Left ventricle myocardium superior (tissue), 1 donor: Measurements from ENCODE around the gene ZNF747. TPM values are rescaled to one million over a fixed set of nuclear protein-coding genes. Genes with fewer than 3 reads are reported as not detected.
A peak's percentile ranks its signal among the peaks of the same experiment; 100 is the strongest.
"Not testable (repeated sequence)": the region's sequence is repeated elsewhere in the genome, so short reads cannot be mapped to it uniquely, and the experiment has no call there.

Source experiments
- ATAC-seq: fragments of 200-7000 bp; cut with Tn5 transposase; one replicate; pipeline ENCODE4 v1.9.1; 2020; ENCODE audit warnings: mild to moderate bottlenecking, moderate library complexity
- DNase-seq: peaks from one replicate; pipeline ENCODE4 v3.0.0-alpha.2; 2020
- intact Hi-C: fragments of 100-400 bp; cut with micrococcal nuclease; formaldehyde crosslinking; loops from one replicate; pipeline ENCODE4 v1.11.0; 2022
- total RNA-seq: library from RNA; stranded (reverse); fragmentation: NEBNext Ultra II Directional; extraction: Animal tissue kit (Norgen Biotek cat#: 25700); gene quantifications from one replicate; pipeline ENCODE4 v1.2.1, GENCODE V29; 2021
- donor health status: DM: no; HTN: yes; CAD: no; lungs with severe emphysema.

The ZNF747 gene
- total RNA-seq, 1 donor from 2014 or later, result 9.0 TPM

DNA sequence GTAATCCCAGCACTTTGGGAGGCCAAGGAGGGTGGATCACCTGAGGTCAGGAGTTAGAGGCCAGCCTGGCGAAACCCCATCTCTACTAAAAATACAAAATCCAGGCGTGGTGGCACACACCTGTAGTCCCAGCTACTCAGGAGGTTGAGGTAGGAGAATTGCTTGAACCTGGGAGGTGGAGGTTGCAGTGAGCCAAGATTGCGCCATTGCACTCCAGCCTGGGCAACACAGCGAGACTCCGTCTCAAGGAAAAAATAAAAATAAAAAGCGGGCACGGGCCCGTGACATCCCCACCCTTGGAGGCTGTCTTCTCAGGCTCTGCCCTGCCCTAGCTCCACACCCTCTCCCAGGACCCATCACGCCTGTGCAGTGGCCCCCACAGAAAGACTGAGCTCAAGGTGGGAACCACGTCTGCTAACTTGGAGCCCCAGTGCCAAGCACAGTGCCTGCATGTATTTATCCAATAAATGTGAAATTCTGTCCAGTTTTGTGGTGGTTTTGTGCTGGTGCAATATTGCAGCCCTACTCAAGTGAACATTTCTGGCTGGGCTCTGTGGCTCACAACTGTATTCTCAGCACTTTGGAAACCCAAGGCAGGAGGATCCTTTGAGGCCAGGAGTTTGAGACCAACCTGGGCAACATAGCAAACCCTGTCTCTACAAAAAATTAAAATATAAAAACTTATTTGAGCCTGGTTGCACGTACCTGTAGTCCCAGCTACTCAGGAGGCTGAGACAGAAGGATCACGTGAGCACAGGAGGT, 11.8 kb downstream of the ZNF747 start:
- ATAC-seq, intact Hi-C loops, DNase-seq: not testable (repeated sequence)

DNA sequence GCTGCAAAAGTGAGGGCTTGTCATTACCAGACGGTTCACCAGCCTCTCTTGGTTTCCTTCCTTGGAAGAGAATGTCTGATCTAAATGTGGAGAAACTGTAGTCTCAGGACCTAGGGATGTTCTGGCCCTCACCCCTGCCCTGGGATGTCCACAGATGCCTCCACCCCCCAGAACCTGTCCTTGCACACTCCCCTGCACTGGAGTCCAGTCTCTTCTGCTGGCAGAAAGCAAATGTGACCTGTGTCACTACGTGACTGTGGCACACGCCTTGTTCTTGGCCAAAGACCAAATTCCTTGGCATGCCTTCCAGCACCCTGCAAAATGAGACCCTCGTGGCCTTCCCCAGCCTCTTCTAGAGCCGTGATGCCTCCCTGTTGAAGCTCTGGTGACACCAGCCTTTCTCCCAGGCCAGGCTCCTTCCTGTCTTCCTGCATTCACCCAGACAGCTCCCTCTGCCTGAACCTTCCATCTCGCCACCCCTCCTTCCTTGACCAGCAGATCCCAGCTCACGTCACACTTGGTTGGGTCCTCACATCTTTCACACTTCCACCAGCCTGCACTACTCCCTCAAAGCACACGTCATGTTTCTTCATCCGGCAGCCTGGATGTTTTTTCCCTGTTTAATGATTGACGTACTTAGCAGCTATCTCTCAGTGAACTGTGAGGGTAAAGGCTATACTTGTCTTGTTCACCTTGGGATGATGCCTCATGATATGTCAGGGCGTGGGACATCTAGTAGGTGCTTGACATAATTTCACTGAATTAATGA, 12.6 kb downstream of the ZNF747 start:
- intact Hi-C loops, result no loop called here

DNA sequence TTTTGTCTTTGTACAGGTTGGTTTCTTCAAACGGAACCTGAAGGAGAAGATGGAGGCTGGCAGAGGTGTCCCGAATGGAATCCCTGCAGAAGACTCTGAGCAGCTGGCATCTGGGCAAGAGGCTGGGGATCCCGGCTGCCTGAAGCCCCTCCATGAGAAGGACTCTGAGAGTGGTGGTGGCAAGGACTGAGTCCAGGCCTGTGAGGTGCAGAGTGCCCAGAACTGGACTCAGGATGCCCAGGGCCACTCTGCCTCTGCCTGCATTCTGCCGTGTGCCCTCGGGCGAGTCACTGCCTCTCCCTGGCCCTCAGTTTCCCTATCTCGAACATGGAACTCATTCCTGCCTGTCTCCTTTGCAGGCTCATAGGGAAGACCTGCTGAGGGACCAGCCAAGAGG, 13.2 kb downstream of the ZNF747 start:
- intact Hi-C loops, result no loop called here
- no peak for ATAC-seq
- no peak for DNase-seq

More for the DNA sequence above, 12.6 kb downstream of the ZNF747 start:
- ATAC-seq (no peak), DNase-seq (no peak)

DNA sequence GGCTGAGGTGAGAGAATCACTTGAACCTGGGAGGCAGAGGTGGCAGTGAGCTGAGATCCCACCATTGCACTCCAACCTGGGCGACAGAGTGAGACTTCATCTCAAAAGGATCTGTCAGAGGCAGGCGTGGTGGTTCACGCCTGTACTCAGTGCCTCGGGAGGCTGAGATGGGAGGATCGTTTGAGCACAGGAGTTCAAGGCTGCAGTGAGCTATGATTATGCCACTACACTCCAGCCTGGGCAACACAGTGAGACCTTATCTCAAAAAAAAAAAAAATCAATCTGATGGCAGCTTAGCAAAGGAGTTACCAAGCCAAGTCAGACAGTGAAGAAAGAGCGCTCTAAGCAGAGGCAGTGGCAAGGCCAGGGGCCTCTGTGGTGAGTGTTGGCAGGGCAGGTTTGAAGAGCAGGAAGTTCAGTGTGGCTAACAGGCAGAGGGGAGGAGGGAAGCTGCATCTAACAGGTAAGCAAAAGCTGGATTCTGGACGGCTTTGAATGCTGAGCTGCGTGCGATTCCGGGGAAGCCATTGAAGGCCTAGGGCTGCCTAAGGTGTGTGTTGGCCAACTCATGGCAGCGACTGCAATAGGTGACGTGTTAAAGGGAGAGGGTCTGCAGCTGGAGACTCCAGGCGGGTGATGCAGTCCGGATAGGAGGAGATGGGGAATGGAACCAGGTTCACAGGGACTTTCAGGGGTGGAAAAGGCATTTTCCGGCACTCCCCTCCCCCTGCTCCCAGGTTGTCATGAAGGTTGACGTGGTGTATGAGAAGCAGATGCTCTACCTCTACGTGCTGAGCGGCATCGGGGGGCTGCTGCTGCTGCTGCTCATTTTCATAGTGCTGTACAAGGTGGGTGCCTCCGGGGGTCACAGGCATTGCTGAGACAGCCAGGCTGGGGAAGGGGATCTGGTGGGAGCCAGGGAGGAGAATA, 15.3 kb downstream of the ZNF747 start:
- intact Hi-C loops, result no loop called here
- no peak for DNase-seq
- no peak for ATAC-seq

DNA sequence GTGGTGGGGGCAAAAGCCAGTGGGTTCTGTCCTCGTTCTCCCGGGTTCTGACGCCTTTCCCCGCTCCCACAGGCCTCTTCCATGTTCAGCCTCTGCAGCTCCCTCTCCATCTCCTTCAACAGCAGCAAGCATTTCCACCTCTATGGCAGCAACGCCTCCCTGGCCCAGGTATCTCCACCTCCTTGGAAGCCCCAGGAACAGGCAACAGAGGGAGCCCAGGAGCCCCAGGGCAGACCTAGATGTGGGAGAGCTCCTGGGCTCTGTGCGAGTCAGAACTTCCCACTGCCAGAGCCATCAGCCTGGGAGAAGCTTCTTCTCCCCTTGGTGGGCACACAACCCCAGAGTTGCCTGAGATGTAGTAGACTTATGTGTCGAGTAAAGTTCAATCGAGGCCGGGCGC, 16.1 kb downstream of the ZNF747 start:
- intact Hi-C loops, result no loop called here
- no peak for DNase-seq
- ATAC-seq, result no peak

DNA sequence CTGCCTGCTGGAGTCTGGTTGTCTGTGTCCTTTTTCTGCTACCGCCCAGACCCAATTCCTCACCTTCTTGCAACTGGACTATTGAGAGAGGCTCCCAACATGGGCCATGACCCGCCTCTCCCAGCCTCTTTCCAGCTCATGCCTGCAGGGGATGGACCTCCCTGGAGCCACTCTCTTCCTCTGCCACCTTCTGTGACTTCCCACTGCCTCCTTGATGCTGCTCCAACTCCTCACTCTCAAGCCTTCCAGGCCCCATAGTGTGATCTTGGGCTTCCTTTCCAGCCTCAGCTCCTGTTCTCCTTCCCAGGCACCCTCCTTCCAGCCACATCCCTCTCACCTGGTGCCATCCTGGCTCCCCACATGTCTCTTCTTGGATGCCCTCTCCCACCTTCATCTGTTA, 19.4 kb downstream of the ZNF747 start:
- no peak for DNase-seq
- ATAC-seq, result no peak
- intact Hi-C loops, result no loop called here

DNA sequence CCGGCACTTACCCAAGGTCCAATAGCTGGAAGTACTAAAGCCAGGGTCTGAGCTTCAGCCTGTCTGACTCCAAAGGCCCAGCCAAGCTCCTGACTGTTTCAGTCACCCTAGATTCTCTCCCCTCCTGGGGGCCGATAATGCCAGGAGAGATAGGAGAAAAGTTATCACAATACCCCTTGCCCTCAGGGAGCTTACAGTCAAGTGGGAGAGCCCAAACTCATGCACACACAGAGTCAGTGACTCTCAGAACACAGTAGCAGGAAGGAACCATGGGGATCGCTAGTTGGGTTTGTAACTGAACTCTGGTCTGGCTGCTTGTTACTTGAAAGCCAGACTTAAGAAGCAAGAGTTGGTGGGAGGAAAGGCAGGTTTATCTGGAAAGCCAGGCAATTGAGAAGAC, 23.1 kb downstream of the ZNF747 start:
- DNase-seq (no peak), ATAC-seq (no peak)
- intact Hi-C loops, result no loop called here

DNA sequence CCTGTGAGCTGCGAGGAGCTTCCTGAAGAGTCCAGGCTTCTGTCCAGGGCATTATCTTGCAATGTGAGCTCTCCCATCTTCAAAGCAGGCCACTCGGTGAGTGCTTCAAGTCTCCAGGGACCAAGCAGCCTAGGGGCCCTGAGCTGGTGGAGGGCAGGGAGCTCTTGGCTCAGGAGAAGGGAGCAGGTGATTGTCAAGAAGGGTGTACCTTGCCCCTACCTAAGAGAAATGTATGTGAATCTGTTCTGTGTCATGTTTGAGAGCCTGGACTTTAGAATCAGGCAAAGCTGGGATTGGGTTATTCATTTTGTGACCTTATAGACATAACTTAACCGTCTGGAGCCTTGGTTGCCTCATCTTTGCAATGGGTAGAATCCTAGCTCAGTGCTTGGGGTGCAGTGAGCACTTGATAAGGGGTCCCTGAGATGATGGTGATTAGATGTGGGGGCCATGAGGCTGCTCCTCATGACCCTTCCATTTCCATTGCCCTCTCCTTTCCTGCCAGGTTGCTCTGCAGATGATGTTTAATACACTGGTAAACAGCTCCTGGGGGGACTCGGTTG, 24.2 kb downstream of the ZNF747 start:
- intact Hi-C loops, result no loop called here
- no peak for ATAC-seq
- DNase-seq, result no peak

DNA sequence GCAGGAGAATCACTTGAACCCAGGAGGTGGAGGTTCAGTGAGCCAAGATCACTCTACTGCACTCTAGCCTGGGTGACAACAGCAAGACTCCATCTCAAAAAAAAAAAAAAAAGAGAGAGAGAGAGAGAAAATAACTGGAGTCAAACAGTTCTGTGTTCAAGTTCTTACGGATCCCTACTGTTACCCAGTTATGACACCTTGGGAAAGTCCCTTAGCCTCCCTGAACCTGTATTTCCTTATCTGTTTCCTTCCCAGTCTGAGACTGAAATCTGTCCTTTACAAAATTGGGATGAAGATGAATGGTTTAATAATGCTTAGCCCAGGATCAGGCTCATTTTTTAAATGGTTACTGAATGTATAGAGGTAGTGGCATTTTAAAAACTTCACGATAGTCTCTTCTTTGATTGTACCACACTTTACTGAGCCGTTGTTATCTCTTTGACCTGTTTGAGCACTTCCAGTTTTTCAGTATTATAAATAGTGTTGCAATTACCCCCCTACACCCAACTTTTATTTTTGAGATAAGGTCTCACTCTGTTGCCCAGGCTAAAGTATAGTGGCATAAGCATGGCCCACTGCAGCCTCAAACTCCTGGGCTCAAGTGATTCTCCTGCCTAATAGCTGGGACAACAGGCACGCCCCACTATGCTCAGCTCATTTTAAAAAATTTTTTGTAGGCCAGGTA, 25.4 kb downstream of the ZNF747 start:
- ATAC-seq (no peak), DNase-seq (no peak)
- intact Hi-C loops, result no loop called here

DNA sequence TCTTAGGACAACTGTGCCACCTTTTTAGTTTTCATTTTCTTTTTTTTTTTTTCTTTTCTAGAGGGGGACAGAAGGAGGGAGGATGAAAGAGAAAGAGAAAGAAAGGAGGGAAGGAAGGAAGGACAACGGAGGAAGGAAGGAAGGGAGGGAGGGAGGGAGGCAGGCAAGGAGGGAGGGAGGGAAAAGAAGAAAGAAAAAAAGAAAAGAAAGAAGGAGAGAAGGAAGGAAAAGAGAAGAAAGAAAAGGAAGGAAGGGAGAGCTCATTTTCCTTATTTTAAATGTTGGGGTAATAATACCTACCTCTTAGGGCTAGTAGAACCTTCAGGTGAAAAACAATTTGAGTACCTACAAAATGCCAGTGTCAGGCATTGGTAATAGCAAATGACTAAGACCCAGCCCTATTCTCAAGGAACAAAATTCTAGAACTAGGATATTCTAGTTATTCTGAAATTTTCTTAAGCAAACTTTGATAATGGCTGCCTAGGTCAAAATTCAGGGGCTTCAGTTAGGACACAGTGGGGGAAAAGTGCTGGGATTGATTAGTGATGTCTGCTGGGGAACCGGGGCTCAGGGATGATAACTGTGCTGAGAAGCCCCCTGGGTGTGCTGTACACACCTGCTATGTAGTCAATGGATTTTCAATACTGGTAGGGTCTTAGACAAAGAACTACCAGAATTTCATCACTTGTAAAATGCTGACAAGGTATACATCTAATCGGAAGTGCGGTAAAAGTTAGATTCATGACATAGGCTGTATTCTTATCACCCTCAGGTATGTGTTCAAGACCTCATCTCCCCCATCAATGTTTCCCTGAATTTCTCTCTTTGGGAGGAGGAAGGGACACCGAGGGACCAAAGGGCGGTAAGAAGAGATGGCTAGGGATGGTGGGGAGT, 31.0 kb downstream of the ZNF747 start:
- no peak for DNase-seq
- intact Hi-C loops, result no loop called here
- no peak for ATAC-seq

DNA sequence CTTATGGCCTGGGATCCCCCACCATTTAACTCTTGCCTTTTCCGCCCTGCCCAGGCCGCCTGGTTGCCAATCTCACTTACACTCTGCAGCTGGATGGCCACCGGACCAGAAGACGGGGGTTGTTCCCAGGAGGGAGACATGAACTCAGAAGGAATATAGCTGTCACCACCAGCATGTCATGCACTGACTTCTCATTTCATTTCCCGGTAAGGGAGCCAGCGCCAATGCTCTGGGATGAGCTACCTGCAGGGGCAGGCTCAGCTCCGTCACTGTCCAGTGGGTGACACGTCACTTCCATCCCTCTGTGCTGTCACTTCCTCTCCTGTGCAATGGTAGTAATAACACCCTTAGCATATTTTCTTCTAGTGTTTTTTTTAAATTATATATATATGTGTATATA, 35.4 kb downstream of the ZNF747 start:
- DNase-seq, result no peak
- intact Hi-C loops, result no loop called here
- no peak for ATAC-seq

DNA sequence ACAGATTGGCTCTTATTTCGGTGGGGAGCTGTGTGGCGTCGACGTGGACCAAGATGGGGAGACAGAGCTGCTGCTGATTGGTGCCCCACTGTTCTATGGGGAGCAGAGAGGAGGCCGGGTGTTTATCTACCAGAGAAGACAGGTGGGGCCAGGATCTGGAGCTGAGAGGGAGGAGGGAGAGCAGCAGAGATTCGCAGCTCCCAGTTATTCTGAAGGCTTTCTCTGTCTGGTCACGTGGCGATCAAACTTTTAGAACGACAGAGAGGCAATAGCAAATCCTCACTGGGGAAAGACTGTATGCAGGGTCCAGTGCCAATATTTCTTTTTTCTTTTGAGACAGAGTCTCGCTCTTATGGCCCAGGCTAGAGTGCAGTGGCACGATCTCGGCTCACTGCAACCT, 39.9 kb downstream of the ZNF747 start:
- no peak for ATAC-seq
- DNase-seq, result no peak
- intact Hi-C loops, result no loop called here

DNA sequence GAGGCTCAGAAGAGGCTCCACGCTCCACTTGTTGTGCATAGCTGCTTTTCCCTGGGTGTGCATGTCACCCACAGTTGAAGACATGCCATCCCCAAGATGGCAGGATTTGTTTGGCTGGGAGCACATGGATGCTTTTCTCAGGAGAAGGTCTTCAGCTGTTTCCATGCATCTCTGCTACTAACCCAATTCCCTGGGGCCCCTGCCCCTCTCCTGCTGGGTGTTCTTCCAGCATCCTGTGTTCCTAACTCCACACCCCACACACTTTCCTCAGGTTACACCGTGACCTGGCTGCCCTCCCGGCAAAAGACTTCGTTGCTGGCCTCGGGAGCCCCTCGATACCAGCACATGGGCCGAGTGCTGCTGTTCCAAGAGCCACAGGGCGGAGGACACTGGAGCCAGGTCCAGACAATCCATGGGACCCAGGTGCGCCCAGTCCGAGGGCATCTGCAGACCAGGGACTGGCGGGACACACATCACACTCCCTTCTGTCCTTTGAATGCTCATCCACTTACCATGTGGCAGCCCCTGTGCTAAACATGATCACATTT, 40.6 kb downstream of the ZNF747 start:
- DNase-seq, result no peak
- intact Hi-C loops, result no loop called here
- ATAC-seq, result no peak

DNA sequence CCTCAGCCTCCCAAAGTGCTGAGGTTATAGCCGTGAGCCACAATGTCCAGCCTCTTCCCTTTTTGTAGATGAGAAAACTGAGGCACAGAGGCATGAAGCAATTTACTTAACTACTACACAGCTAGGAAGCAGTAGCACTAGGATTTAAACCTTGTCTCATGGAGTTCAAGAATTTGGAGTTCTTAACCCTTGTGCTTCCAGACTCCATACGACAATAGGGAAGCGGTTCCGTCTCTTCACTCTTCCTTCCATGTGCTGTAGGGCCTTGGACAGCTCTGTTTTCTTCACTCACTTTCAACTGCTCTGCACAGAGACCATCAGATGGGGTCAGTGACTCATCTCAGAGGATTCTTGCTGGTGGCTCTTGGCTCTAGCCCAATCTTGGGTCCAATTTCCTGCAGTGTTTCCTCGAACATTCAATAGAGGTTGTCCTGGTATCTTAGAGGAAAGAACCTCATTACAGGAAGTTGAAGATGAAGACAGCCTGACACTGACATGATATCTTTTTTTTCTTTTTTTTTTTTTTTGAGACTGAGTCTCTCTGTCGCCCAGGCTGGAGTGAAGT, 42.8 kb downstream of the ZNF747 start:
- DNase-seq, result no peak
- intact Hi-C loops, result no loop called here
- ATAC-seq, result peak; percentile 20

DNA sequence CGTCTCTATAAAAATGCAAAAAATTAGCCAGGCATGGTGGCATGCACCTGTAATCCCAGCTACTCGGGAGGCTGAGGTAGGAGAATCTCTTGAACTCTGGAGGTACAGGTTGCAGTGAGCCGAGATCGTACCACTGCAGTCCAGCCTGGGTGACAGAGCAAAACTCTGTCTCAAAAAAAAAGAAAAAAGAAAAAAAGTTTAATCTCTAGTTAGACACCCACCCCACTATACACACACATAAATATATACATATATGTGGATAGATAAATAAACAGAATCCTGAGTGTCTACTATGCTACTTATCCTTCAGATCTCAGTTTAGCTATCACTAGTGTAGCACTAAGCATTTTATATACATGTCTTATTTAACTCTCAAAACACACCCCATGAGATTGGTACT, 43.4 kb downstream of the ZNF747 start:
- intact Hi-C loops, result no loop called here
- no peak for DNase-seq

DNA sequence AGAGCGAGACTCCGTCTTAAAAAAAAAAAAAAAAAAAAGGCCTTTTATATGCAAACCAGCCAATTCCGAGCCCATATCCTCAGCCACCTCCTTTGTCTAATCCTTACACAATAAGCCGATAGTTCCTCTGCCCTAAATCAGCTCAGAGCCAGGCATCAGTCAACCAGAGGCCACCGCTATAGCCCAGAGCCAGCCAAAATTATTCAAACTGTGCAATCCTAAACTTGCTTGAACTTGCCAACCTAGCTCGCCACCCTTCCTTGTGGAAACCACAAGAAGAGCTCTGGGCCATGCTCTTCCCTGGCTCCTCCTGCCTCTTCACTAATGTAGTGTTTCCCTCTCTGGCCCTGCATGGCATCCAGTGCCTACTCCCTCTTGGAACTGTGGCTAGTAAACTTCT, 44.4 kb downstream of the ZNF747 start:
- intact Hi-C loops, result no loop called here
- ATAC-seq (no peak), DNase-seq (no peak)

More for the DNA sequence above, 43.4 kb downstream of the ZNF747 start:
- no peak for ATAC-seq
